H9 (cell line): ENCODE measurements around the gene TRRAP. TPM values are rescaled to one million over a fixed set of nuclear protein-coding genes. Genes with fewer than 3 reads are reported as not detected.

Experiments
- DNase-seq: peaks from one replicate; pipeline ENCODE4 v3.0.0-alpha.2; 2017
- H2AFZ ChIP-seq: one replicate; pipeline ENCODE4 v1.6.1; 2013; ENCODE audit warnings: mild to moderate bottlenecking, low read length, control low read depth, moderate library complexity
- H2AK5ac ChIP-seq: 2 replicates; pipeline ENCODE4 v1.6.1; 2013; ENCODE audit warnings: low read length, control low read depth, mixed read lengths; ENCODE audit not compliant: insufficient read length
- H2BK120ac ChIP-seq: one replicate; pipeline ENCODE4 v1.6.1; 2013; ENCODE audit warnings: low read depth, mild to moderate bottlenecking, low read length, control low read depth, inconsistent platforms; ENCODE audit not compliant: poor library complexity, severe bottlenecking
- H2BK12ac ChIP-seq: 2 replicates; pipeline ENCODE4 v1.6.1; 2013; ENCODE audit warnings: low read length, control low read depth, mixed read lengths, low read depth; ENCODE audit not compliant: insufficient read length
- H2BK15ac ChIP-seq: 2 replicates; pipeline ENCODE4 v1.6.1; 2013; ENCODE audit warnings: low read depth, low read length, control low read depth
- H2BK20ac ChIP-seq: one replicate; pipeline ENCODE4 v1.6.1; 2013; ENCODE audit warnings: low read depth, mild to moderate bottlenecking, low read length, control low read depth, inconsistent platforms; ENCODE audit not compliant: poor library complexity, severe bottlenecking
- H2BK5ac ChIP-seq: 2 replicates; pipeline ENCODE4 v1.6.1; 2013; ENCODE audit warnings: low read length, control low read depth, mixed read lengths; ENCODE audit not compliant: insufficient read length
- H3K14ac ChIP-seq: 2 replicates; pipeline ENCODE4 v1.6.1; 2013; ENCODE audit warnings: low read length, control low read depth; ENCODE audit not compliant: insufficient read depth
- H3K18ac ChIP-seq: 2 replicates; pipeline ENCODE4 v1.6.1; 2013; ENCODE audit warnings: low read depth, mild to moderate bottlenecking, mixed read lengths, low read length, control low read depth; ENCODE audit not compliant: insufficient read length
- H3K23ac ChIP-seq: 2 replicates; pipeline ENCODE4 v1.6.1; 2013; ENCODE audit warnings: low read length, control low read depth, mixed read lengths, low read depth; ENCODE audit not compliant: insufficient read length
- H3K23me2 ChIP-seq: 2 replicates; pipeline ENCODE4 v1.6.1; 2013; ENCODE audit warnings: low read depth, mild to moderate bottlenecking, mixed read lengths, low read length, control low read depth; ENCODE audit not compliant: insufficient read length, poor library complexity, severe bottlenecking
- H3K27ac ChIP-seq: 2 replicates; pipeline ENCODE4 v1.5.1; 2013; ENCODE audit warnings: low read length, control low read depth, mixed read lengths, low read depth; ENCODE audit not compliant: insufficient read length
- H3K27me3 ChIP-seq: 2 replicates; pipeline ENCODE4 v1.6.1; 2013; ENCODE audit warnings: low read length, control low read depth, inconsistent platforms; ENCODE audit not compliant: insufficient read depth
- H3K4ac ChIP-seq: 2 replicates; pipeline ENCODE4 v1.6.1; 2013; ENCODE audit warnings: low read depth, mild to moderate bottlenecking, control low read depth, inconsistent platforms, low read length, moderate library complexity
- H3K4me1 ChIP-seq: 2 replicates; pipeline ENCODE4 v1.6.1; 2013; ENCODE audit warnings: low read length, control low read depth, inconsistent platforms; ENCODE audit not compliant: insufficient read depth
- H3K4me2 ChIP-seq: 2 replicates; pipeline ENCODE4 v1.6.1; 2013; ENCODE audit warnings: low read length, control low read depth, mixed read lengths; ENCODE audit not compliant: insufficient read length, insufficient read depth
- H3K56ac ChIP-seq: 2 replicates; pipeline ENCODE4 v1.6.1; 2013; ENCODE audit warnings: low read depth, mild to moderate bottlenecking, mixed read lengths, low read length, control low read depth; ENCODE audit not compliant: insufficient read length
- H3K79me1 ChIP-seq: 2 replicates; pipeline ENCODE4 v1.6.1; 2013; ENCODE audit warnings: low read depth, mild to moderate bottlenecking, moderate library complexity, low read length, control low read depth, inconsistent platforms; ENCODE audit not compliant: insufficient read depth, poor library complexity, severe bottlenecking
- H3K79me2 ChIP-seq: 2 replicates; pipeline ENCODE4 v1.6.1; 2013; ENCODE audit warnings: low read length, control low read depth, inconsistent platforms; ENCODE audit not compliant: insufficient read depth
- H3K9ac ChIP-seq: 2 replicates; pipeline ENCODE4 v1.6.1; 2013; ENCODE audit warnings: low read length, control low read depth, mixed read lengths; ENCODE audit not compliant: insufficient read length; ENCODE audit errors: extremely low read depth
- H3K9me3 ChIP-seq: one replicate; pipeline ENCODE4 v1.6.1; 2013; ENCODE audit warnings: low read depth, low read length, inconsistent platforms; ENCODE audit not compliant: control insufficient read depth
- H3T11ph ChIP-seq: one replicate; pipeline ENCODE4 v1.6.1; 2013; ENCODE audit warnings: mild to moderate bottlenecking, low read length, control low read depth, inconsistent platforms
- H4K20me1 ChIP-seq: one replicate; pipeline ENCODE4 v1.6.1; 2013; ENCODE audit not compliant: control insufficient read depth, insufficient read length, insufficient read depth
- H4K5ac ChIP-seq: 2 replicates; pipeline ENCODE4 v1.6.1; 2013; ENCODE audit warnings: low read depth, mild to moderate bottlenecking, mixed read lengths, low read length, control low read depth; ENCODE audit not compliant: insufficient read length
- H4K8ac ChIP-seq: replicated peaks from 2 replicates; pipeline ENCODE4 v1.6.1; 2013; ENCODE audit warnings: low read length, control low read depth, mixed read lengths, low read depth; ENCODE audit not compliant: insufficient read length
- H4K91ac ChIP-seq: 2 replicates; pipeline ENCODE4 v1.6.1; 2013; ENCODE audit warnings: low read depth, mild to moderate bottlenecking, moderate library complexity, mixed read lengths, low read length, control low read depth; ENCODE audit not compliant: insufficient read length
- H3K27ac Mint-ChIP-seq, 3 experiments: 2 replicates in 2 of 3; 3 replicates in 1 of 3; pipeline ENCODE4 v1.8.0; 2020 to 2021; ENCODE audit warnings: mixed read lengths in 3 of 3, mild to moderate bottlenecking in 1 of 3, moderate library complexity in 1 of 3
- H3K27me3 Mint-ChIP-seq: 2 replicates; pipeline ENCODE4 v1.8.0; 2021; ENCODE audit warnings: low read depth, mild to moderate bottlenecking, moderate library complexity, mixed read lengths
- H3K36me3 Mint-ChIP-seq, 3 experiments: 2 replicates in 2 of 3; 3 replicates in 1 of 3; pipeline ENCODE4 v1.8.0; 2020 to 2021; ENCODE audit warnings: low read depth in 3 of 3, mixed read lengths in 3 of 3; ENCODE audit not compliant: insufficient read depth in 1 of 3
- H3K4me1 Mint-ChIP-seq, 2 experiments: 2 replicates each; pipeline ENCODE4 v1.8.0; 2020; ENCODE audit warnings: mixed read lengths in 2 of 2
- H3K4me3 Mint-ChIP-seq, 2 experiments: 2 replicates in 1 of 2; 3 replicates in 1 of 2; pipeline ENCODE4 v1.8.0; 2020 to 2021; ENCODE audit warnings: mild to moderate bottlenecking in 2 of 2, mixed read lengths in 2 of 2, moderate library complexity in 1 of 2
- H3K9me3 Mint-ChIP-seq, 2 experiments: 2 replicates in 1 of 2; 3 replicates in 1 of 2; pipeline ENCODE4 v1.8.0; 2020; ENCODE audit warnings: mild to moderate bottlenecking in 2 of 2, mixed read lengths in 2 of 2, moderate library complexity in 1 of 2
- CTCF ChIP-seq: fragments of 200-600 bp; sonication (generic); conservative IDR thresholded peaks from 3 replicates; pipeline ENCODE4 v1.8.0; 2021; ENCODE audit warnings: antibody characterized with exemption, mild to moderate bottlenecking
- WGBS: extraction: QIAGEN DNeasy Blood & Tissue Kit; methylation state at CpG from one replicate; pipeline ENCODE4 v1.1.7; 2013; ENCODE audit warnings: missing lambda C conversion rate, low lambda C conversion rate, mixed read lengths; ENCODE audit not compliant: insufficient read length; ENCODE audit errors: extremely low coverage; 5-methylcytosine and 5-hydroxymethylcytosine counted together
- total RNA-seq: library from RNA; stranded (reverse); gene quantifications from 2 replicates; pipeline ENCODE4 v1.2.1, GENCODE V29; 2021

The TRRAP gene
- total RNA-seq, 1 experiment from 2014 or later = 58.6 TPM

DNA sequence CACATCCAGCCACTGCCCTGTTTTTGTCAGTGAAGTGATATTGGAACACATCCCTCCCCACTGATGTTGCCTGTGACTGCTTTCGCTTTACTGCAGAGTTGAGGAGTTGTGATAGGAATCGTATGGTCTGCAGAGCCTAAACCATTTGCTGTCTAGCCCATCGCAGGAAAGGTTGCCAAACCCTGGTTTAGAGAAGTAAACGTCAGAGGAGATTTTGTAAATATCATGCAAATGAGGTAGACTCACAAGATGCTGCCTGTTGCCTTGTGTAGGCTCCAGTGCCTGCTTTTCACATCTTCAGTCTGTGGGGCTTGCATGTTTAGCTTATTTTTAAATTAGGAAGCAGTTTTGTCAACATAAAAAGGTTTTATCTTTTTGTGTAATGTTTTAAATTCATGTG is 107.1 kb downstream of the TRRAP start:
- H2BK15ac ChIP-seq = no peak overlapping the region
- H3K4me1 ChIP-seq = no peaks in the 10 kb centered on the region
- H3K27me3 Mint-ChIP-seq = no peaks in the 10 kb centered on the region
- H2BK12ac ChIP-seq = no peak overlapping the region
- H3T11ph ChIP-seq = no peak overlapping the region
- peaks cover 0 to 10% of the 10 kb centered on the region in 2 experiments; a peak in 1 of 5 replicates for H3K9me3 Mint-ChIP-seq
- no peak overlapping the region for H3K27ac ChIP-seq
- no peaks in the 10 kb centered on the region for H3K79me1 ChIP-seq
- no peaks in the 10 kb centered on the region for H3K23me2 ChIP-seq
- no peaks in the 10 kb centered on the region for H3K79me2 ChIP-seq
- H3K9ac ChIP-seq = no peak overlapping the region
- H2AK5ac ChIP-seq = no peak overlapping the region
- no peaks in the 10 kb centered on the region for H4K20me1 ChIP-seq
- H3K4ac ChIP-seq = no peak overlapping the region
- H4K5ac ChIP-seq = no peak overlapping the region
- no peak overlapping the region for H3K14ac ChIP-seq
- no peak overlapping the region for H3K27ac Mint-ChIP-seq
- DNase-seq = no peak
- H2BK20ac ChIP-seq = no peak overlapping the region
- no peak overlapping the region for H3K56ac ChIP-seq
- no peak overlapping the region for H2BK5ac ChIP-seq
- no CpG with 5 or more reads among the region's 4 CpGs for WGBS
- H3K4me2 ChIP-seq = no peak overlapping the region
- peaks cover 53 to 96% (median 96%) of the 10 kb centered on the region in 3 experiments for H3K36me3 Mint-ChIP-seq
- no peak overlapping the region for H2BK120ac ChIP-seq
- no peaks in the 10 kb centered on the region for H3K9me3 ChIP-seq
- no peak overlapping the region for H3K18ac ChIP-seq
- H3K27me3 ChIP-seq = no peaks in the 10 kb centered on the region
- H2AFZ ChIP-seq = no peak overlapping the region
- H3K23ac ChIP-seq = no peak overlapping the region
- TF ChIP-seq CTCF = no peak
- no peak overlapping the region for H3K4me3 Mint-ChIP-seq
- H4K91ac ChIP-seq = no peak overlapping the region
- H3K4me1 Mint-ChIP-seq = no peaks in the 10 kb centered on the region
- H4K8ac ChIP-seq = no peak overlapping the region
